Left renal cortex interstitium (tissue), 4 donors: ENCODE results near the gene CTDNEP1. TPM values are rescaled to one million over a fixed set of nuclear protein-coding genes. Genes with fewer than 3 reads are reported as not detected.

Experiments used
- DNase-seq, 4 donors: peaks; one replicate each; pipeline ENCODE4 v3.0.0-alpha.2; 2013; ENCODE audit warnings: low read depth in 4 of 4, low spot score in 2 of 4, missing footprints in 1 of 4
- polyA plus RNA-seq, 4 donors: library from polyadenylated mRNA; unstranded; fragments of 120-200 nt; gene quantifications; one replicate each; pipeline ENCODE4 v1.2.1, GENCODE V29; 2013; ENCODE audit not compliant: insufficient read length in 4 of 4

CTDNEP1 gene
- polyA plus RNA-seq, 4 donors = 136 to 149 (median 141) TPM

GRCh38 chr17:7196651-7197401 lies 54.7 kb downstream of the CTDNEP1 start:
- no peak for DNase-seq

GRCh38 chr17:7195971-7196370 lies 55.6 kb downstream of the CTDNEP1 start:
- no peak for DNase-seq

Other genes with a start within 250 kb of the CTDNEP1 start
- 100 to 1,000 TPM; 160 to 224 (median 185) TPM for gene RNASEK, start 239.1 kb downstream of the CTDNEP1 start, polyA plus RNA-seq
- gene BCL6B, start 228.7 kb downstream of the CTDNEP1 start, polyA plus RNA-seq = 10 to 100 TPM; 21.3 to 27.0 (median 24.7) TPM
- 1 to 10 TPM; 2.9 to 4.8 (median 3.5) TPM for gene SLC16A13, start 215.7 kb downstream of the CTDNEP1 start, polyA plus RNA-seq
- gene SLC16A11, start 207.6 kb downstream of the CTDNEP1 start, polyA plus RNA-seq = under 1 TPM; 0.31 to 0.71 (median 0.49) TPM
- gene CLEC10A, start 171.5 kb downstream of the CTDNEP1 start, polyA plus RNA-seq = 1 to 10 TPM; 1.1 to 2.3 (median 1.3) TPM
- 1 to 10 TPM; 1.1 to 3.2 (median 1.7) TPM for gene ASGR2, start 136.9 kb downstream of the CTDNEP1 start, polyA plus RNA-seq
- gene ASGR1, start 72.4 kb downstream of the CTDNEP1 start, polyA plus RNA-seq = 10 to 100 TPM in 1 of 4 donors, 1 to 10 TPM in 3; 6.3 to 10.1 (median 8.3) TPM
- 10 to 100 TPM; 21.1 to 53.3 (median 39.1) TPM for gene DLG4, start 31.9 kb downstream of the CTDNEP1 start, polyA plus RNA-seq
- 100 to 1,000 TPM; 409 to 581 (median 511) TPM for gene ACADVL, start 31.8 kb downstream of the CTDNEP1 start, polyA plus RNA-seq
- gene DVL2, start 17.2 kb downstream of the CTDNEP1 start, polyA plus RNA-seq = 10 to 100 TPM; 47.7 to 78.0 (median 62.9) TPM
- 10 to 100 TPM; 51.8 to 74.3 (median 60.9) TPM for gene PHF23, start 12.3 kb downstream of the CTDNEP1 start, polyA plus RNA-seq
- 100 to 1,000 TPM; 396 to 619 (median 451) TPM for gene GABARAP, start 9.3 kb downstream of the CTDNEP1 start, polyA plus RNA-seq
- gene ELP5, start 481 bp upstream of the CTDNEP1 start, polyA plus RNA-seq = 10 to 100 TPM; 43.7 to 61.9 (median 50.9) TPM
- gene CLDN7, start 10.7 kb upstream of the CTDNEP1 start, polyA plus RNA-seq = 10 to 100 TPM; 47.1 to 59.9 (median 55.1) TPM
- gene SLC2A4, start 30.0 kb upstream of the CTDNEP1 start, polyA plus RNA-seq = 1 to 10 TPM; 2.2 to 2.8 (median 2.5) TPM
- 1 to 10 TPM; 2.5 to 5.3 (median 3.1) TPM for gene YBX2, start 42.9 kb upstream of the CTDNEP1 start, polyA plus RNA-seq
- 100 to 1,000 TPM; 286 to 397 (median 312) TPM for gene EIF5A, start 55.9 kb upstream of the CTDNEP1 start, polyA plus RNA-seq
- 100 to 1,000 TPM in 1 of 4 donors, 10 to 100 TPM in 3; 88.7 to 115 (median 95.8) TPM for gene GPS2, start 63.6 kb upstream of the CTDNEP1 start, polyA plus RNA-seq
- gene NEURL4, start 77.6 kb upstream of the CTDNEP1 start, polyA plus RNA-seq = 10 to 100 TPM; 25.4 to 39.7 (median 31.4) TPM
- 10 to 100 TPM in 2 of 4 donors, 1 to 10 TPM in 2; 7.3 to 10.9 (median 10.0) TPM for gene ACAP1, start 84.8 kb upstream of the CTDNEP1 start, polyA plus RNA-seq
- 10 to 100 TPM; 11.2 to 13.9 (median 12.5) TPM for gene KCTD11, start 100.4 kb upstream of the CTDNEP1 start, polyA plus RNA-seq
- gene TMEM95, start 103.4 kb upstream of the CTDNEP1 start, polyA plus RNA-seq = not detected
- gene TNK1, start 129.4 kb upstream of the CTDNEP1 start, polyA plus RNA-seq = 1 to 10 TPM; 3.1 to 7.9 (median 5.7) TPM
- gene PLSCR3, start 142.8 kb upstream of the CTDNEP1 start, polyA plus RNA-seq = 10 to 100 TPM; 27.8 to 51.2 (median 41.2) TPM
- gene TMEM256, start 152.4 kb upstream of the CTDNEP1 start, polyA plus RNA-seq = 100 to 1,000 TPM in 1 of 4 donors, 10 to 100 TPM in 3; 82.2 to 108 (median 90.2) TPM
- 10 to 100 TPM; 17.5 to 38.6 (median 30.2) TPM for gene NLGN2, start 156.1 kb upstream of the CTDNEP1 start, polyA plus RNA-seq
- not detected for gene SPEM1, start 168.6 kb upstream of the CTDNEP1 start, polyA plus RNA-seq
- gene SPEM2, start 173.9 kb upstream of the CTDNEP1 start, polyA plus RNA-seq = under 1 TPM in 1 of 4 donors, not detected in 3; 0.06 TPM
- gene SPEM3, start 177.1 kb upstream of the CTDNEP1 start, polyA plus RNA-seq = not detected
- 1 to 10 TPM; 3.7 to 5.7 (median 4.8) TPM for gene TMEM102, start 183.7 kb upstream of the CTDNEP1 start, polyA plus RNA-seq
- gene FGF11, start 187.8 kb upstream of the CTDNEP1 start, polyA plus RNA-seq = 1 to 10 TPM; 6.1 to 6.9 (median 6.4) TPM
- 10 to 100 TPM; 10.3 to 10.8 (median 10.6) TPM for gene CHRNB1, start 193.3 kb upstream of the CTDNEP1 start, polyA plus RNA-seq
- gene ZBTB4, start 227.9 kb upstream of the CTDNEP1 start, polyA plus RNA-seq = 10 to 100 TPM; 38.6 to 50.6 (median 44.2) TPM
- under 1 TPM in 2 of 4 donors, not detected in 2; 0.46 to 0.72 TPM for gene SLC35G6, start 229.7 kb upstream of the CTDNEP1 start, polyA plus RNA-seq
- 100 to 1,000 TPM; 101 to 163 (median 116) TPM for gene POLR2A, start 232.6 kb upstream of the CTDNEP1 start, polyA plus RNA-seq